ENCODE data around the gene FGF19. TPM values are rescaled to one million over a fixed set of nuclear protein-coding genes. Genes with fewer than 3 reads are reported as not detected.

FGF19 gene
- total RNA-seq, 6 donors from 2014 or later: 0.23 to 0.24 TPM; not detected in 4

- H3K27ac ChIP-seq: no peak overlapping the region
- H3K27me3 ChIP-seq: no peaks in the 10 kb centered on the region
- DNase-seq (peak in 1 of 2 donors; percentile 64), ATAC-seq (ENCODE audit: low FRiP score in 2 of 2) (no peak)
- 89 to 92% methylated on average over 12 to 18 of the region's 19 CpGs for WGBS, 2 donors
- H3K4me3 ChIP-seq: no peak overlapping the region
- peaks cover 0 to 39% (median 26%) of the 10 kb centered on the region in 4 donors for H3K36me3 ChIP-seq
- H3K9me3 ChIP-seq: no peaks in the 10 kb centered on the region
- peaks cover 0 to 10% (median 2%) of the 10 kb centered on the region in 4 donors for H3K4me1 ChIP-seq
- no peak for TF ChIP-seq EP300 (IDR thresholded peaks at IDR 0.05)
- no peak for TF ChIP-seq POLR2AphosphoS5 (IDR thresholded peaks at IDR 0.05)
- no peak for TF ChIP-seq CTCF (IDR thresholded peaks at IDR 0.05)
- TF ChIP-seq POLR2A (IDR thresholded peaks at IDR 0.05): no peak
These were observed 48.1 kb downstream of the FGF19 start for GRCh38 chr11:69655479-69656428.

GRCh38 chr11:69654660-69655478 is 49.0 kb downstream of the FGF19 start:
- no peak for DNase-seq
- peaks cover 0 to 10% (median 2%) of the 10 kb centered on the region in 4 donors for H3K4me1 ChIP-seq
- H3K9me3 ChIP-seq: no peaks in the 10 kb centered on the region
- no peak overlapping the region for H3K27ac ChIP-seq
- H3K4me3 ChIP-seq: no peak overlapping the region
- 62 to 64% methylated on average over 14 to 27 of the region's 27 CpGs for WGBS, 2 donors
- H3K27me3 ChIP-seq: no peaks in the 10 kb centered on the region
- peaks cover 0 to 47% (median 32%) of the 10 kb centered on the region in 4 donors for H3K36me3 ChIP-seq
- TF ChIP-seq POLR2AphosphoS5 (IDR thresholded peaks at IDR 0.05) (no peak), EP300 (IDR thresholded peaks at IDR 0.05) (no peak), CTCF (IDR thresholded peaks at IDR 0.05) (no peak), POLR2A (IDR thresholded peaks at IDR 0.05) (no peak)
- ATAC-seq (ENCODE audit: low FRiP score in 2 of 2): peak; percentile 2 to 6

- peaks cover 0 to 55% (median 37%) of the 10 kb centered on the region in 4 donors for H3K36me3 ChIP-seq
- H3K9me3 ChIP-seq: no peaks in the 10 kb centered on the region
- H3K27me3 ChIP-seq: no peaks in the 10 kb centered on the region
- ATAC-seq (ENCODE audit: low FRiP score in 2 of 2) (no peak), DNase-seq (peak in 1 of 2 donors; percentile 79)
- WGBS, 2 donors: 82 to 85% methylated on average over 27 to 38 of the region's 38 CpGs
- TF ChIP-seq POLR2A (IDR thresholded peaks at IDR 0.05): no peak
- no peak for TF ChIP-seq CTCF (IDR thresholded peaks at IDR 0.05)
- no peak for TF ChIP-seq EP300 (IDR thresholded peaks at IDR 0.05)
- TF ChIP-seq POLR2AphosphoS5 (IDR thresholded peaks at IDR 0.05): no peak
- H3K4me3 ChIP-seq: no peak overlapping the region
- H3K27ac ChIP-seq: no peak overlapping the region
- H3K4me1 ChIP-seq: peaks cover 0 to 10% (median 2%) of the 10 kb centered on the region in 4 donors
These were observed 49.7 kb downstream of the FGF19 start for GRCh38 chr11:69654001-69654659.

GRCh38 chr11:69653406-69653960 is 50.3 kb downstream of the FGF19 start:
- ATAC-seq (ENCODE audit: low FRiP score in 2 of 2): no peak
- TF ChIP-seq EP300 (IDR thresholded peaks at IDR 0.05) (no peak), POLR2A (IDR thresholded peaks at IDR 0.05) (no peak), CTCF (IDR thresholded peaks at IDR 0.05) (no peak), POLR2AphosphoS5 (IDR thresholded peaks at IDR 0.05) (no peak)

More at GRCh38 chr11:69653406-69653960, 50.3 kb downstream of the FGF19 start:
- no peaks in the 10 kb centered on the region for H3K27me3 ChIP-seq
- H3K9me3 ChIP-seq: no peaks in the 10 kb centered on the region
- WGBS, 2 donors: 93 to 95% methylated on average over 23 of the region's 23 CpGs
- peaks cover 0 to 61% (median 40%) of the 10 kb centered on the region in 4 donors for H3K36me3 ChIP-seq
- DNase-seq: peak in 1 of 2 donors; percentile 70
- H3K27ac ChIP-seq: no peak overlapping the region
- peaks cover 0 to 10% (median 2%) of the 10 kb centered on the region in 4 donors for H3K4me1 ChIP-seq
- no peak overlapping the region for H3K4me3 ChIP-seq
